ENCODE measurements around the gene HHATL.
A peak's percentile ranks its signal among the peaks of the same experiment; 100 is the strongest.

Gene HHATL

GRCh38 chr3:42662813-42663535 is 39.6 kb downstream of the HHATL start:
- no peak for DNase-seq

- DNase-seq, result no peak
These were observed 40.4 kb downstream of the HHATL start for GRCh38 chr3:42662037-42662812.

- no peak for DNase-seq
These were observed 41.0 kb downstream of the HHATL start for GRCh38 chr3:42661593-42662022.

- no peak for DNase-seq
These were observed 41.7 kb downstream of the HHATL start for GRCh38 chr3:42660898-42661297.

GRCh38 chr3:42660131-42660715 is 42.4 kb downstream of the HHATL start:
- DNase-seq, result no peak

- no peak for DNase-seq
These were observed 43.0 kb downstream of the HHATL start for GRCh38 chr3:42659451-42660130.

GRCh38 chr3:42658771-42659390 is 43.7 kb downstream of the HHATL start:
- no peak for DNase-seq

GRCh38 chr3:42658091-42658770 is 44.4 kb downstream of the HHATL start:
- DNase-seq, result peak in 1 of 2 donors; percentile 28

GRCh38 chr3:42657675-42658074 is 44.9 kb downstream of the HHATL start:
- no peak for DNase-seq

- DNase-seq, result no peak
These were observed 45.7 kb downstream of the HHATL start for GRCh38 chr3:42656680-42657610.

GRCh38 chr3:42655980-42656679 is 46.5 kb downstream of the HHATL start:
- DNase-seq, result no peak

GRCh38 chr3:42655331-42655888 is 47.2 kb downstream of the HHATL start:
- peak in 1 of 2 donors; percentile 30 for DNase-seq

GRCh38 chr3:42654331-42655201 is 48.0 kb downstream of the HHATL start:
- peak; percentile 56 to 59 for DNase-seq

- DNase-seq, result peak; percentile 36 to 66
These were observed 48.9 kb downstream of the HHATL start, which contains the start of gene ZBTB47 for GRCh38 chr3:42653560-42654330. Gene ZBTB47, plus strand, starts transcription at chr3:42653697. Its CDS starts 4,659 bp downstream, at chr3:42658356.

- DNase-seq, result no peak
These were observed 49.4 kb downstream of the HHATL start for GRCh38 chr3:42653303-42653559.

- peak in 1 of 2 donors; percentile 37 for DNase-seq
These were observed 49.8 kb downstream of the HHATL start for GRCh38 chr3:42652611-42653302.

- DNase-seq, result no peak
These were observed 50.4 kb downstream of the HHATL start for GRCh38 chr3:42652251-42652610.
